PFSK-1 (cell line): ENCODE measurements around the gene FITM1.

Source experiments
- FOXP2 ChIP-seq: optimal IDR thresholded peaks from 2 replicates; pipeline ENCODE3; 2011; ENCODE audit warnings: borderline replicate concordance, control low read depth, inconsistent platforms; ENCODE audit not compliant: insufficient read depth; ENCODE audit errors: extremely low read length, extremely low read depth
- POLR2AphosphoS5 ChIP-seq: IDR thresholded peaks from 2 replicates; pipeline ENCODE4 v1.6.1; 2012; ENCODE audit warnings: low read depth, mild to moderate bottlenecking, control low read depth, low read length, moderate library complexity
- SIN3A ChIP-seq: IDR thresholded peaks from 2 replicates; pipeline ENCODE4 v1.6.1; 2012; ENCODE audit warnings: mild to moderate bottlenecking, low read length, moderate library complexity, borderline replicate concordance; ENCODE audit not compliant: insufficient read depth
- TAF1 ChIP-seq: IDR thresholded peaks from 2 replicates; pipeline ENCODE4 v1.6.1; 2012; ENCODE audit warnings: low read length, control low read depth, borderline replicate concordance; ENCODE audit not compliant: insufficient read depth
- TF ChIP-seq, protein P1 (sequence below), 2 experiments: IDR thresholded peaks; 2 replicates each; pipeline versions ENCODE4 v1.6.1 to v1.8.0; 2011 to 2012; ENCODE audit warnings: low read depth in 2 of 2, low read length in 2 of 2, control low read depth in 1 of 2, inconsistent platforms in 1 of 2, mild to moderate bottlenecking in 1 of 2, moderate library complexity in 1 of 2; ENCODE audit not compliant: insufficient read depth in 1 of 2

FITM1 gene

GRCh38 chr14:24100982-24101494, 29.4 kb upstream of the FITM1 start:
- TF ChIP-seq FOXP2, result no peak
- TF ChIP-seq, protein P1, sequence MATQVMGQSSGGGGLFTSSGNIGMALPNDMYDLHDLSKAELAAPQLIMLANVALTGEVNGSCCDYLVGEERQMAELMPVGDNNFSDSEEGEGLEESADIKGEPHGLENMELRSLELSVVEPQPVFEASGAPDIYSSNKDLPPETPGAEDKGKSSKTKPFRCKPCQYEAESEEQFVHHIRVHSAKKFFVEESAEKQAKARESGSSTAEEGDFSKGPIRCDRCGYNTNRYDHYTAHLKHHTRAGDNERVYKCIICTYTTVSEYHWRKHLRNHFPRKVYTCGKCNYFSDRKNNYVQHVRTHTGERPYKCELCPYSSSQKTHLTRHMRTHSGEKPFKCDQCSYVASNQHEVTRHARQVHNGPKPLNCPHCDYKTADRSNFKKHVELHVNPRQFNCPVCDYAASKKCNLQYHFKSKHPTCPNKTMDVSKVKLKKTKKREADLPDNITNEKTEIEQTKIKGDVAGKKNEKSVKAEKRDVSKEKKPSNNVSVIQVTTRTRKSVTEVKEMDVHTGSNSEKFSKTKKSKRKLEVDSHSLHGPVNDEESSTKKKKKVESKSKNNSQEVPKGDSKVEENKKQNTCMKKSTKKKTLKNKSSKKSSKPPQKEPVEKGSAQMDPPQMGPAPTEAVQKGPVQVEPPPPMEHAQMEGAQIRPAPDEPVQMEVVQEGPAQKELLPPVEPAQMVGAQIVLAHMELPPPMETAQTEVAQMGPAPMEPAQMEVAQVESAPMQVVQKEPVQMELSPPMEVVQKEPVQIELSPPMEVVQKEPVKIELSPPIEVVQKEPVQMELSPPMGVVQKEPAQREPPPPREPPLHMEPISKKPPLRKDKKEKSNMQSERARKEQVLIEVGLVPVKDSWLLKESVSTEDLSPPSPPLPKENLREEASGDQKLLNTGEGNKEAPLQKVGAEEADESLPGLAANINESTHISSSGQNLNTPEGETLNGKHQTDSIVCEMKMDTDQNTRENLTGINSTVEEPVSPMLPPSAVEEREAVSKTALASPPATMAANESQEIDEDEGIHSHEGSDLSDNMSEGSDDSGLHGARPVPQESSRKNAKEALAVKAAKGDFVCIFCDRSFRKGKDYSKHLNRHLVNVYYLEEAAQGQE (IDR thresholded peaks at IDR 0.05; ENCODE audit: insufficient read depth in 1 of 2, low read depth in 2 of 2, low read length in 2 of 2), result no peak
- TF ChIP-seq TAF1, result no peak
- TF ChIP-seq SIN3A, result no peak
- no peak for TF ChIP-seq POLR2AphosphoS5

DNA sequence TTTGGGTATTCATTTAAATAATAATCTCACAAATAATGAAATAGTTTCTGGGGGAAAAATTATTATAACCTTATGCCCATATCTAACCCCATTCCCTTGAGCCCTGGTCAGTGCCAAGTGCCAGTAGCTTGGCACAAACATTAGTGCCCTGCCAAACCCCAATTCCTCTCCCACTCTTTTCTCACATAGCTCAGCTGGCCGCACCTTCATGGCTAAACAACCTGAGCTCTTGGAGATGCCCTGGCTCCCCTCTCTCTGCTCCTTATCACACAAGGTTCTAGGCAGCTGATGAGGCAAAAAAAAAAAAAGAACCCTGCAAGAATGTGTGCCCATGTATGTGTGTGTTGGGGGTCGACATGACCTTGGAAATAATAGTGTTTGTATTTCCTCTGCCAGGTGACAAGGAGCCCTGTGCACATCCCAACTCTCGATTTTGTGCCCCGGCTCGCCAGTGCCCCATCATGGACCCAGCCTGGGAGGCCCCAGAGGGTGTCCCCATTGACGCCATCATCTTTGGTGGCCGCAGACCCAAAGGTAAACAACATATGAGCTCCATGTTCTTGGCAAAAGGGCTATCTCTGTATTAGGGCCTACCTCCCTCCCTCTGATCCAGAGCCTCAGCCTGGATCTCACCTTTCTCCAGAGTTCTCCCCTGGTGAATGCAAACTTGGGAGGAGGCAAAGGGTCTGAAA, 28.0 kb upstream of the FITM1 start:
- TF ChIP-seq FOXP2 (no peak), POLR2AphosphoS5 (no peak), TAF1 (no peak), SIN3A (no peak)
- TF ChIP-seq, protein P1 (IDR thresholded peaks at IDR 0.05; ENCODE audit: insufficient read depth in 1 of 2, low read depth in 2 of 2, low read length in 2 of 2), result no peak

DNA sequence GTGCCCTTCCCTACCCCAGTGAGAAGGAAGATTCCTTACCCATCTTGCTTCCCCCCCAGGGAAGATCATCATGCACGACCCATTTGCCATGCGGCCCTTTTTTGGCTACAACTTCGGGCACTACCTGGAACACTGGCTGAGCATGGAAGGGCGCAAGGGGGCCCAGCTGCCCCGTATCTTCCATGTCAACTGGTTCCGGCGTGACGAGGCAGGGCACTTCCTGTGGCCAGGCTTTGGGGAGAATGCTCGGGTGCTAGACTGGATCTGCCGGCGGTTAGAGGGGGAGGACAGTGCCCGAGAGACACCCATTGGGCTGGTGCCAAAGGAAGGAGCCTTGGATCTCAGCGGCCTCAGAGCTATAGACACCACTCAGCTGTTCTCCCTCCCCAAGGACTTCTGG, 27.0 kb upstream of the FITM1 start:
- TF ChIP-seq, protein P1 (IDR thresholded peaks at IDR 0.05; ENCODE audit: insufficient read depth in 1 of 2, low read depth in 2 of 2, low read length in 2 of 2), result no peak
- no peak for TF ChIP-seq SIN3A
- no peak for TF ChIP-seq TAF1
- no peak for TF ChIP-seq POLR2AphosphoS5
- TF ChIP-seq FOXP2, result no peak

DNA sequence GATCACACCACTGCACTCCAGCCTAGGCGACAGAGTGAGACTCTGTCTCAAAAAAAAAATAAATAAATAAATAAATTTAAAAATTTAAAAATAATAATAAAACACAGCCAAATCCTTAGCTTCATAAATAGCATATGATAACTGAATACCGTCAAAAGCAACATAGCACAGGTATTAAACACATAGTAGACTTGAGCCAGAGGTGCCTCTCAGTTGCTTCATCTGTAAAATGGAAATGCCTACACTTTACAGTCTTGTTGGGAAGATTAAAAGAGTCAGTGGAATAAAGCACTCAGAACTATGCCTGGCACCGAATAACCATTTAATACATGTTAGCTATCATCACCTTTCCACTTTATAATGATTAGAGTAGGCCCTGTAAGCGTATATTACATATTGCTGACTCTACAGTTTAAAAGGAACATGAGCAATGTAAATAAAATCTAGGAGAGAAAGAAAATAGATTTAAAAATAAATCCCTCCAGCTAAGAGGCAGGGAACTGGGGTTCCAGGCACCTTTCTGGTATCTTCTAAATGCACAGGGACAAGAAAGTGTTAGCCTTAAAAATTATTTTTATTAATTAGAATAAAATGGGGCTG, 23.7 kb upstream of the FITM1 start:
- TF ChIP-seq SIN3A, result no peak
- TF ChIP-seq FOXP2, result no peak
- no peak for TF ChIP-seq POLR2AphosphoS5
- no peak for TF ChIP-seq TAF1
- TF ChIP-seq, protein P1 (IDR thresholded peaks at IDR 0.05; ENCODE audit: insufficient read depth in 1 of 2, low read depth in 2 of 2, low read length in 2 of 2), result no peak
